HG03342 (cell line): Measurements from ENCODE around the gene SPOCK1.

Source experiments
- ATAC-seq: cut with Tn5 transposase; IDR thresholded peaks from one replicate; pipeline ENCODE4 v1.9.1; 2021; ENCODE audit warnings: mild to moderate bottlenecking, moderate library complexity; ENCODE audit not compliant: unreplicated experiment

Gene SPOCK1

DNA sequence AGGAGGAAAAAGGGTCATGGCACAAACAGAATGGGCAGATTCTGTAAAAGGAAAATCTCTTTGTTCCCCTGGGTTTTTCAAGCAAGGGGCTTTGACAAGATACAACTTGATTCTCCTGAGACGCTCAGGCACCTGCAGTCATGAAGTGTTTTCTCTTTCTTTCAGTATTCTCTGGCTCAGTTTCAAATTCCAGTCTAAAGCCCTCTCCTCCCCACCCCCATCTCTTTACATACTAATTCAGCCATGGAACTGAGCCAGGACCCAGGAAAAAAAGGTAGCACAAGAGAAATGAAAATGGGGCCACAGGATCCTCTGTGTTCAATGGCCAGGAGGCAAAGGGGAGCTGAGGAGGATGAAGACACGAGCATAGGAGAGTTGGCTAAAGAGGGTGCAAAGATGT lies 408.4 kb downstream of the SPOCK1 start:
- no peak for ATAC-seq

DNA sequence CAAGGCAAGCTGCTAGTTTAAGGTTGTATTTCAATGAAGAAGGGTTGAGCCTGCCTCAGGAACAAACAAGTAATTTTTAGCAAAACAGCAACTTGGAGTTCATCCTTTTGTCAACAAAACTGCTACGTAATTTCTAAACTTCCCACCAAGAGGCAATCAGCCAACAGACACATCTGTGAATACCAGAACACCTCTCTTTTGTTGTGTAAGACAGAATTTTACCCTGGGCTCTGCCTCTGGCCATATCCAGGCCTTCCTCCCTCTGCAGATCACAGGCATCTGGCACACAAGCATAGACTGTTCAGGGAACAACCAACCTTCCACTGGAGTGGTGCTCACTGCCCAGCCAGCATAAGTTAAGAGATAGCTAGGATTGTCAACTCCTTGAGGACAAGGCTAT lies 409.0 kb downstream of the SPOCK1 start:
- no peak for ATAC-seq

DNA sequence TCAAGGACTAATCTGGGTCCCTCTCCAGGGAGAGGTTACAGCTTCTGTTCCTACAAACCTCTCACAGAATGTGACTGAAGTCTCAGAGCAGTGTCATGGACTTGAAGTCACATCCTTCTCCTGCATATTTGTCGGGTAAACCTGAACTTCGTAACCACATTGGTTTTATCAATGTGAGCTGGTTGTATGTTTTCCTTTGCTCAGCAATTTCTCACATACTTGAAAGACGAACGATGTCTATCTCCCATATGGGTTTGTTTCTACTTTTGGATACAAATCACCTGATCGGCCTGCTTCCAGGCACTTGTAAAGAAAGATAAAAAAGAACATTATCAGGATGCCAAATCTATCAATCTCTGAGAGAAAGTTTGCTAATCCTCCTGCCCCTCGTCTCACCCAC lies 411.0 kb downstream of the SPOCK1 start:
- ATAC-seq, result no peak

DNA sequence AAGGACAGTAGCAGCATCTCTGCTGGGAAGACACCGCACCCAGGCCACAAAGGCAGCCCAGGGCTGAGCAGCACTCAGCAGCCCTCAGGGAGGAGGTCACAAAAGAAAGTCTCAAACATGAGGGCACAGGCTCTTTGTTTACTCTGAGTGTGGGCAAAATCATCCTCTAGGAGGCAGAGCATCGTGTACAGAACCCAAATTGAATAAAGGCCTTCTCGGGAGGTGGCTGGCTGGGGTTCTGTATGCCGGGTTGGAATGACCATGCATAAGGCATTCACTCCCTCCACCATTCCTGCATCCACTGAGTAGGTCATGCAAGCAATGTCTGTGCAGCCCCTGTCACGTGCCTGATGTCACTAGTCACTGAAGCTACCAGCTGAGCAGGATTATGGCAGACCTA lies 412.8 kb downstream of the SPOCK1 start:
- no peak for ATAC-seq

DNA sequence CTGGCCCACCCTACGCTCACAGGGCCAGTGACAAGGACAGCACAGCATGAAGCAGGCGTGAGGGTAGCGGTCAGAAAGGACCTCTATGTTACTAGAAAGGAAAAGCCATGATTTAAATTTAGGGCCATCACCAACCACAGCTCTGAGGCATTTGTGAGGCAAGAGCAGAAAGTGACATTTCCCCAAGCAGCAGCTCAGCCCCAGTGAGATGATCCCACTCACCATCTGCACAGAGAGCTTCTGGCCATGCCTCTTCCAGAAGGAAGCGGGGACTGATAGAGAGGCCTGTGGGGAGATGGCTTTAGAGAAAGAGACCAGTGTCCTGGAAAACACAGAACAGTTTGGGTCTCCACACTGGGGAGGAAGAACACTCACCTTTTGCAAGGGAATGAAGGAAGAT lies 413.9 kb downstream of the SPOCK1 start:
- no peak for ATAC-seq

DNA sequence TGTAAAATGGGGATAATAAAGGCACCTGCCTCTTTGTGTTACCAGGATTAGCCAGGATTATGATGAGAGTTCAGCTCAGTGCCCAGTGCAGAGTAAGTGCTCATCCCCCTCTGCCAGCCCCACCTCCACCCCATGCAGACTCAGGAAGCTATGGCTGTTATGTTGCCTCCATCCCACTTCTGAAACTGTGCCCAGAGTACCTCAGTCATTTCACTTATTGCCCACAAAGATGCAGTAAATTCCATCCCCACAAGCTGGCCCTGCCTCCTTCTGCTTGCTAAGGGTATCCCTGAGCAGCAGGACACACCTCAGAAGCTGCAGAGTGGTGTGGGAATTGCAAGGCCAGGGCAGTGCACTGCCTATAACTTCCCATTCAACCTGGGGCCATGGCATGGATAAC lies 415.1 kb downstream of the SPOCK1 start:
- ATAC-seq, result no peak

DNA sequence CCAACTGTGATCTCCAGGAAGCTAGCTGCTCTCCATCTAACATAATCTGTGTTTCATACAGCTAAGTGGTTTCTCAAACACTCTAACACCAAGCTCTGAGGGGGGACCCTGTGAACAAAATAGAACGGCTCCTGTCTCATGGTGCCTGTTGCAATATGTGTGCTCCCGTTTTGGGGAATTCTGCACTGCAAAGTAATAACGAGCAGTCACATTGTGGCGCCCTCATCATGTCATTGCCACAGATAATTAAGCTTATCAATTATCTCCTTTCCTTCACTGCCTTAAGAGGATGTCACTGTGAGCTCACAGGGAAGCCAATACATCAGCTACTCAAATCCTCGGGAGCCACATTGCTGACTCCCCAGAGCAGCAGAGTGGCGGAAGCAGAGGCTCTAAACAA lies 416.2 kb downstream of the SPOCK1 start:
- no peak for ATAC-seq

DNA sequence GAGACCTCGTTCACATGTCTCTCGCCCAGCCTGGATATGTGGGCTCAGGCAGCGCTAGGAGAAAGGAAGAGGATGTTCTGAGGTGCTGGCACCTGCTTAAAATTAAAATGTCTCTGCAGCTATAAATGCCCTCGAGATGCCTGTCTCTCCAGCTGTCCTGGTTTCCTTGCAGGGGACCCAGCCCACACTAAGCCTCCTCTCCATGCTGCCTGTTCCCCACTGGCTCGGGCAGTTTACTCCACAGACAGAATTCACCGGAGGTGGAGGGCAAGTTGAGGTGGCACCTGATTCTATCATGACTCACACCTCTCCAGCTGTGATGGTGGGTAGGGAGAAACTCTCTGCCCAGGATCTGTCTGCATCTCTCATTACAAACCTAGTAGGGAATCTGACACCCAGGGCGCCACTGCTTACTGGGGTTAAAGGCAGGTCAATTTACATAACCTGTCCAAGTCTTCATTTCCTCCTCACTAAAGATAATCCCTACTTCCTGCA lies 420.9 kb downstream of the SPOCK1 start:
- no peak for ATAC-seq

DNA sequence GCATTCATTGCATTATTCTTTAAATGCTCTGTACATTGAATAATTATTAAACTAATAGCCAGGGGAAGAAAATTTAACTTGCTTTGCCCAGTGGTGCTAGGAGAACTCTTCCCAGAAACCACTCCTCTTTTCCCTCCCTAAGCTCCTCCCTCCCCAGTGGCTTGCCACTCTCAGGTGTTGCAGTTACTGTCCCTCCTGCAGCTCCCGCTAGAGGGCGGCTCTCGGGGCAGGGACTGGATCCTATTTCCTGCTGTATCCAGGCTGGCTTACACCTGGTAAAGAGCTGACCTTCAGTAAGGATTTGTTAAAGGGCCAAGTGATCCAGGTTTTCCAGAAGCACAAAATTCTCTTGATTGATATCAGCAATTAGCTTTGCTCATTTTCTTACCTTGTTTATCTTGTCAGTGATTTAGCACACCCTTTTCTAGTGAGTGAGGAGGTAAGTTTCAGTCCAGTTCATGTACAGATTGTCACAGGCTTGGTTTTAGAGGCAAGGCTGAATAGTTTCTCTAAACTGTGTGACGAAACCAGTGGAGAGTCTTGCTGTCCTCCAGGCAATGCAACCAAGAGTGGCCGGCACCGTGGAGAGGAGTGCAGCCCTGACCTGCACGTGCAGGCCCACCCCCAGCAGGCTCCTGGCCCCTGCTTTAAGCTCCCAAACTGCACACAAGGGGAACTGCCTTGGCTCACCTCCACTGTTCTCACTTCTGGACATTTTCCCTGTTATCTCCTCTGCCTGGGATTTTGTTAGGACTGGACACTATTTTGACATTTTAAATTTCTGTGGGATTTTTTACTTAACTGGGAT lies 423.8 kb downstream of the SPOCK1 start:
- ATAC-seq, result peak; percentile 87

DNA sequence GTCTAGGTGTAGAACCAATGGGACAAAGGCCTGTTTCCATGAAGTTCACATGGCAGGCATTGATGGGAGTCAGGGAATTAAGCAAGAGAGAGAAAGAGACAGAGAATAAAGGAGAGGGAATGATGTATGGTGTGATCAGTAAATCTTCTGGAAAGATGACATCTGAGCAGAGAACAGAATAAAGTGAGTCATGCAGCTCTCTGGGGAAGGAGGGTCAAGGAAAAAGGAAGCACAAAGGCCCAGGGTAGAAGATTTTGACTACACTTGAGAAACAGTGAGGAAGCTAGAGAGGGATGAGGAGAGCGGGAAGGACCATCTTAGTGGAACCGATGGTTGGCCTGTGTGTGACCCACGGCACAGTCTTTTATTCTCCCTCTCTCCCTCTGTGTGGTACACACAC lies 425.9 kb downstream of the SPOCK1 start:
- ATAC-seq, result no peak

DNA sequence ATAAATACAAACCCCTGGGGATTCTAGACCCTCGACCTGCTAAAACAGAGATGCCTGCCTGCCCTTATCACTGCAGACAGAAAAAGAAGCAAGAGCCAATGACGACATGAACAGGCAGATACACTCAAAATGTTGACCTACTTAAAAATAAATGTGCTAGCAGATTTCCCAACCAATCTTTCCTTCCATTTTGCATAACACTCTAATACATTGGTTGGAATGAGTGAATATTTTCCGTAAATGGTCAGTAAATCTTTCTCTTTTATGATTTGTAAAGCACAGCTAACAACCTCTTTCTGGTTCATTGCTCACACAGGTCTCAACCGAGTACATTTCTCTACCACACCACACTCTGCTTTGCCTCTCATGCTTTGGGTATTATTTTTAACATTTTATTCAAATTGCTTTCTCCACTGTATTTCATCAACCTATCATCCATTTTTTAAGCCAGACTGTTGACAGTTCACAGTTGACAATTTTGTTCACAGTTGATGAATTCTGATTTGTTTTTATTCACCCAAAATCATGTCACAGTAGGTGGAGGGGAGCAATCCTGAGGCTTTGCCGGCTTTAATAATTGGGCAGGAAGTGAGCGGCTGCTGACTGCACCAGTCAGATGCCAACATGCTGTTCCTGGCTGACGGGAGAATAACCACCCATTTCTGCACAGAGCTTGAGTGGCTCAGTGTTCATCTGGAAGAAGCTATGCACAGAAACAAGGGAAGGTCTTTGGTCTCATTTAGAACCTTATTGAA lies 426.6 kb downstream of the SPOCK1 start:
- peak; percentile 41 for ATAC-seq

DNA sequence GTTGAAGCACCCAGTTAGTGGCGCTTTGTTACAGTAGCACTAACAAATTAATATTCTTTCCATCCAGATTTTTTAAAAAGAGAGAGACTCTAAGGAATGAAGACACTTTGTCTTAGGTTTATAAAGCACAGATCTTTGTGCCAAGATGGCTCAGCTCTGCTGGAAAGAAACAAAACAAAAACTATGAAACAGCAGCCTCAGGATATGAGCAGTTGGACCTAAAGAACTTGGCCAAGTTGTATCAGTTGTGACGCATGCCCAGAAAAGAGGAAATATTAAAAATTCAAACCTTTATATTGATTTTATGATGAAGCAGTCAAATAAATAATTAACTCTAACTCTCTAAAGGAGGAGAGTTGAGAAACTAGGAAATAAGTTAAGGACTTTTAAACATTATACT lies 427.2 kb downstream of the SPOCK1 start:
- no peak for ATAC-seq

DNA sequence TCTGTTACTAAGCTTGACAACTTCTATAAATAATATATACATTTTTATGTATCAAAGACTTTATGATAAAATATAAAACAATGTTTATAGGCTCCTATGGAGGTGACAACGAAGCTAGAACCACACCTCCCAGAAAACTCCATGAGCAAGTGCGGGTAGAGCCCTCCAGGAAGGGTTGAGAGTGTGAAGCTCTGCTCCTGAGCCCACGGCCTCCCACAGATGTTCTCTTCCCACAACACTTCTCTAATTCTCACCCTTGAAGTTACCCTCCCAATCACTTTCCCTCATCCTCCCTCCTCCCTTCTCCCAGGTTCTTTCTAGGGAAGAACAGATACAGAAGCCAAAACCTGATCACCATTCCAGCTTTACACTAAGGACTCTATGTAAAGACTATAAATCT lies 427.6 kb downstream of the SPOCK1 start:
- no peak for ATAC-seq

DNA sequence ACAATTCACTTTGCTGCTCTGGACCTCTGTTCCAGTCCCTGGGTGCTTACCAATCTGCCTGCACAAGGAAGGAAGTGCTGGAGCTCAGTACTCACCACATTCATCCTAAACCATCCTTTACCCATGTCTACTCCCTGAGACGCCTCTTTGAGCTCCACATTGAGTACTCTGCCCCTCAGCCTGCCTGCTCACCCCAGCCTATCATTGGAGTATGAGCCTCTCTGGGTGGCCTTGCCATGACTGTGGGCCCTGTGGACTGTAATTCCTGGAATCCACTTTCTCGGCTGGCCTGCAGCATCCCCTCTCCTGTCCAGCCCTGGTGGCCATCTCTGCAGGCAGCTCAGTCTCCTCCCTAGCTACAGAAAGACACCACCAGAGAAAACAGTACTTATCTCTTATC lies 428.6 kb downstream of the SPOCK1 start:
- ATAC-seq, result no peak

DNA sequence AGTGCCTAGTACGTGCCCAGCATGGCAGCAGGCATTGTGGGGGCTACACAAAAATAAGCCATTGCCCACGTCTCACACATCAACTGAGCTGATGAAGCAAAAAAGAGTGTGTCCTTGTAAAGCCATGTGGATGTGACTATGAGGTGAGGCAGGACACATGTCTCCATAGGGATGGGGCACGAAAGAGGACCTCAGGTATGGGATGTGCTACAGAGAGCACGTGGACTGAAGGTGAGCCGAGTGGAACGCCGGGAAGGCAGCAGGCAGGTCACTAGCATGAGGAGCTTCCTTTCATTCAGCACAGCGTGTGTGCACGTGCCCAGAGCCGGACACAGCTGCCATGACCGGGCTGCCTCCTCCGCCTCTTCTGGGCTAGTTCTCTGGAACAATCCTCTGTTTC lies 429.8 kb downstream of the SPOCK1 start:
- ATAC-seq, result no peak

DNA sequence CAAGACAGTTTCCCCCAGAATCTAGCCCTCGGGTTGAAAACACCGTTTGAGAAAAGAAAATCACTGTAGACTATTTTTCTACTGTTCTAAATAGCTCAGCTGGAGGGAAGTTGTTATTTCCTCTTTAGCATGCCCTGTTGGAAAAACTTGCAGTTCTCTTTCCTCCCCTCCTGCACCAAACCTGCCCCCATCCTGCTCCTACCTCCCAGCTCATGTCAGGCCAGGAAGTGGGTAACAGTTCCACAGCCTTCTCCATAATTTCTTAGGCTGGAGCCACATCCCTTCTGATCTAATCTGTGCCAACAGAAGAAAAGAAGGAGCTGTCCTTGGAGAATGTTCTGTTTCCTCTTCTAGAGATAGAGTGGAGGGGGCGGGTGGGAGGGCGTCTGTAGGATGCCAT lies 437.7 kb downstream of the SPOCK1 start:
- ATAC-seq, result no peak

DNA sequence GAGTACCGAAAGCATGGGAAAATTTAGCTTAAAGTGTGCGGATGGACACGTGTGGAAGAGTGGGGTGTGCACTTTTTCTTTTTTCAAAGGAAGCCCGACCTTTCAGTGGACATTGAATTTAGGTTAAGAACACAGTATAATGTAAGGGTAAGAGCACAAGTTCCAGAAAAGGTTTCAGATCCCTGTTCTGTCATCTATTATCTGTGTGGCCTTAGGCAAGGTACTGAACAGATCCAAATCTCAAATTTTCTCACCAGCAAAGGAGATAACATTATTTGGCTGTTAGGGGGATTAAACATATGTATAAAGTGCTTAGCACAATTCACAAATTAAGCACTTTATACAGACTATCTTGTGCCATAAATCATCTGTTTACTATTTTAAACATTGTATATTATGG lies 441.0 kb downstream of the SPOCK1 start:
- no peak for ATAC-seq

DNA sequence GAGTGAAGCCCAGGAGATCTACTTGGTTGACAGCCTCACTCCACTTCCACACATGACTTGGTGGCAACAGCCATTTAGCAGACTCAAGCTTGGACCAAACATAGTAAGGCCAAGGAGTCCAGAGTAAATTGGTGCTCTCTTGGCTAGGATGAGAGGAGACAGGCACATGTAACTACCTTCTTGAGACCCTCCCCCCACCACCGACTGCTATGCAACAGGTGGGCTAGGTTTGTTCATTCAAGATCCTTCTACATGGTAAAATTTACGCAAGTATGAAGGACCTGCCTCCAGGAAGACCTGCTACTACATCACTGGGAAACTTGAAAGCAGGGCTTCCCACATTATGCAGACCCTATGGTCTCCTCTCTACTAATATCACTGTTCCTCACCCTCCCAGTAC lies 442.4 kb downstream of the SPOCK1 start:
- no peak for ATAC-seq

DNA sequence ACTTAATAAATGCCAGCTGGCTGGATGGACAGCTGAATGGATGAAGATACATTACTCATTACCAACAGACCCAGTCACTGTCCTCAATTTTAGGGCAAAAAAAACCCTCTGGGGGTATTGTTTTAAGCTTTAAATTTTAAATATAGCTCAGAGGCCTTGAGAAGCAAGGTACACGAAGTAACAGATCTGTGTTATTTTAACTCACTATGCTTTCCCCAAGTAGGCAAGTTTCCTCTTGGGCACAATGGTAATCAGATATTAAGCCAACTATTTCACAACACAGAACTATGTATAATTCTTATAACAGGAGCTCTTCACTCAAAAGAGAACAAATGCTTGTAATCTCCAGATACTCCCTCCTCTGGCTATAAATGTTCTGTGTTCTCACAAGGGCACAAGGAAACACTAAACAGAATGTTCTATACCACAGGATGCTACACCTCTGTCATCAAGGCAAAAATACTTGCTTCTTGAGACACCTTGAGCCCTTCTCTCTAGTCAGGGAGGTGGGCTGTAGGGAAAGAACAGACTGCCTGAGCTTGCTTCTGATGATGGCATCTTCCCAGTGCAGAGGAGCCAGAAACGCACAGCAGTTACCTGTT lies 443.8 kb downstream of the SPOCK1 start:
- no peak for ATAC-seq

DNA sequence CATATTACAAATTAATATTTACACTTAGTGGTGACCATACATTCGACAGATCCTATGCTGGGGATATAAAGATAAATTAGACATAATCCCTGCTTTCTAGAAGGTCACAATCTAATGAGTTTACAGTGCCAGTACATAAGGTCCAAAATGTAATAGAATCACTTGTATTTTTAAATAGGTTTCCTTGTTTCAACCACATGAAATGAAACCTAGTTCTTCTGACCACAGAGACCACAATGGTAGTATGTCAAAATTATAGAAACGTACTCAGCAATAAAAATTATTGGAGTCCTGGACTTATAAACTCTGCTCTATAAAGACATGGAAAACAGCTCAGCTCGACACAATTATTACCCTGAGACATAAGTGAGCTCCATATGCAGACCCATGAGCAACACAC lies 444.3 kb downstream of the SPOCK1 start:
- ATAC-seq, result no peak

DNA sequence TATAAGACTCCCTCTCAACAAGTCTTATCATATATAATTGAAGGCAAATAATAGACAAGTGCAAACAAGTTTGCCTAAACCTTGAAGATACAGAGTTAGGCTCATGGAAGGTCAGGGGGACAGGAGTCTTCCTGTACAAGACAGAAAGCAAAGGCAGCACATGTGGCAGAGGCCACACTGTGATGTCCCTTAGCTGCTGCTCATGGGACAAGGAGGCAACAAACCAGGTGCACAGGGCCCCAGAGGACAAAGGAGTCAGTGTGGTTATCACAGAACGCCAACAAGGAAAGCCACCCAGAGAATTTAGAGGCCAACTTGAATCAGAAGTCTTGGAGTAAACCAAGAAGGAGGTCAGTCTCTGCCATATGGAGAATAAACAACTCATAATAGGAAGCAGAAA lies 444.8 kb downstream of the SPOCK1 start:
- no peak for ATAC-seq

DNA sequence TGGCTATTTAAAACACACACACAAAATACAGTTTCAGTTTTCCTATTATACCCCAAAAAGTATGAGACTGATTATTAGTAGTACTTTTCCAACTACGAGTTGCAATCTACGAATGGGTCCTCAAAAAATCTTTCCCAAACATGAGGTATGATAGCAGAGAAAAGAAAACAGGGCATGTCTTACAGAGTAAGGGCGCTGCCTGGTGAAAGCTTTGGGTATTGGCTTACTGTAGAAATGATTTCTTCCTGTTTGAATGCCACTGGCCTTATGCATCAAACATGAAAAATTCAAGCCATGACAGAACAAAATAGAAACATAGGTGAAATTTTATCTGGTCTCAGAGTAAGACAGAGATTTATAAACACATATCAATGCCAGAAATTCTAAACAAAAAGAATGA lies 448.0 kb downstream of the SPOCK1 start:
- ATAC-seq, result no peak
